Testis (tissue), 3 donors: Measurements from ENCODE around the gene PTPN2. TPM values are rescaled to one million over a fixed set of nuclear protein-coding genes. Genes with fewer than 3 reads are reported as not detected.

Experiments used
- DNase-seq: peaks from one replicate; pipeline ENCODE4 v3.0.0-alpha.2; 2019
- H3K27ac ChIP-seq, 2 donors: fragments of 200-600 bp; sonication (generic); one replicate each; pipeline ENCODE4 v1.5.1; 2019
- H3K27me3 ChIP-seq: fragments of 200-600 bp; sonication (generic); one replicate; pipeline ENCODE4 v1.5.1; 2019
- H3K36me3 ChIP-seq: fragments of 200-600 bp; sonication (generic); one replicate; pipeline ENCODE4 v1.5.1; 2017; ENCODE audit warnings: low read depth; ENCODE audit errors: missing control alignments
- H3K4me1 ChIP-seq: fragments of 200-600 bp; sonication (generic); one replicate; pipeline ENCODE4 v1.5.1; 2019
- H3K4me3 ChIP-seq, 2 donors: fragments of 200-600 bp; sonication (generic); one replicate each; pipeline ENCODE4 v1.5.1; 2017 to 2019
- H3K9me3 ChIP-seq: fragments of 200-600 bp; sonication (generic); one replicate; pipeline ENCODE4 v1.5.1; 2017
- POLR2A ChIP-seq: fragments of 450-650 bp; IDR thresholded peaks from one replicate; pipeline ENCODE4 v1.6.1; 2017; ENCODE audit warnings: antibody characterized with exemption, mild to moderate bottlenecking, moderate library complexity
- WGBS, 2 donors: methylation state at CpG; one replicate each; pipeline ENCODE4 v1.1.5; 2018; 5-methylcytosine and 5-hydroxymethylcytosine counted together
- intact Hi-C: fragments of 100-400 bp; cut with DNase I; formaldehyde crosslinking; loops from one replicate; pipeline ENCODE4 v1.15.1; 2023; ENCODE audit warnings: low total_unique reads
- polyA plus RNA-seq: library from polyadenylated mRNA; stranded (reverse); fragments of 350-450 nt; fragmentation: Illumina TruSeq; extraction: RNeasy Lipid Tissue Mini Kit (QIAGEN cat#74804); gene quantifications from one replicate; pipeline ENCODE4 v1.2.3, GENCODE V29; 2014; ENCODE audit warnings: low read depth, low replicate concordance; ENCODE audit not compliant: insufficient read depth
- total RNA-seq, 2 donors: library from RNA; depleted of rRNA; stranded (reverse); fragments of >200 nt; gene quantifications; one replicate each; pipeline ENCODE4 v1.2.3, GENCODE V29; 2016
- TF ChIP-seq, protein P1 (sequence below), 3 experiments: fragments of 450-650 bp in 2 of 3; fragments of 200-600 bp in 1 of 3; sonication (generic) in 1 of 3; IDR thresholded peaks; one replicate each; pipeline ENCODE4 v1.5.1; 2016 to 2019; ENCODE audit warnings: antibody characterized with exemption in 3 of 3, mild to moderate bottlenecking in 2 of 3, moderate library complexity in 1 of 3

The PTPN2 gene
- total and polyA plus RNA-seq, 3 donors from 2014 or later: 24.5 to 41.5 (median 37.4) TPM

DNA sequence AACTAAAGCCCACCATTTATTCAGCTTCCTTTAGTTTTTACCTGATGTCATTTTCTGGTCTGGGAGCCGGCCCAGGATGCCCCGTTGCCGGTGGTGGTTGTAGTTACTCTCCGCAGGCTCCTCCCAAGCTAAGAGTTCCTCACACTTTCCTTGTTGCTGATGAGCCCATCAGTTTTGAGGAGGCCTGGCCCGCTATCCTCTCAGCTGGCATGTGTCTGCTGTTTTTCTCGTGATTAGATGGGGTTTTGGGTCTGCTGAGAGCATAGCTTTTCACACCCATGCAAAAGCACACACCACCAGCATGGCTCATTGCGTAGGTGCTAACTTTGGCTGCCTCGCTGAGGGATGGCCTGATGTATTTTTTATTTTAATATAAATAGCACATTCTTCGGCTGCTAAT lies 109.1 kb downstream of the PTPN2 start:
- no peak for DNase-seq
- H3K27ac ChIP-seq: no peak overlapping the region
- intact Hi-C loops: no loop called here

GRCh38 chr18:12773369-12773768 lies 110.7 kb downstream of the PTPN2 start:
- Histone ChIP-seq H3K36me3 (no peaks in the 10 kb centered on the region), H3K4me1 (no peaks in the 10 kb centered on the region), H3K27ac (no peak overlapping the region), H3K4me3 (no peak overlapping the region), H3K27me3 (no peaks in the 10 kb centered on the region), H3K9me3 (no peaks in the 10 kb centered on the region)
- intact Hi-C loops: no loop called here
- no peak for TF ChIP-seq POLR2A
- TF ChIP-seq, protein P1, sequence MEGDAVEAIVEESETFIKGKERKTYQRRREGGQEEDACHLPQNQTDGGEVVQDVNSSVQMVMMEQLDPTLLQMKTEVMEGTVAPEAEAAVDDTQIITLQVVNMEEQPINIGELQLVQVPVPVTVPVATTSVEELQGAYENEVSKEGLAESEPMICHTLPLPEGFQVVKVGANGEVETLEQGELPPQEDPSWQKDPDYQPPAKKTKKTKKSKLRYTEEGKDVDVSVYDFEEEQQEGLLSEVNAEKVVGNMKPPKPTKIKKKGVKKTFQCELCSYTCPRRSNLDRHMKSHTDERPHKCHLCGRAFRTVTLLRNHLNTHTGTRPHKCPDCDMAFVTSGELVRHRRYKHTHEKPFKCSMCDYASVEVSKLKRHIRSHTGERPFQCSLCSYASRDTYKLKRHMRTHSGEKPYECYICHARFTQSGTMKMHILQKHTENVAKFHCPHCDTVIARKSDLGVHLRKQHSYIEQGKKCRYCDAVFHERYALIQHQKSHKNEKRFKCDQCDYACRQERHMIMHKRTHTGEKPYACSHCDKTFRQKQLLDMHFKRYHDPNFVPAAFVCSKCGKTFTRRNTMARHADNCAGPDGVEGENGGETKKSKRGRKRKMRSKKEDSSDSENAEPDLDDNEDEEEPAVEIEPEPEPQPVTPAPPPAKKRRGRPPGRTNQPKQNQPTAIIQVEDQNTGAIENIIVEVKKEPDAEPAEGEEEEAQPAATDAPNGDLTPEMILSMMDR (IDR thresholded peaks at IDR 0.05): no peak
- WGBS, 2 donors: 81 to 86% methylated on average over 5 of the region's 5 CpGs
- DNase-seq: no peak

More for the DNA sequence above, 109.1 kb downstream of the PTPN2 start:
- H3K4me1 ChIP-seq: no peaks in the 10 kb centered on the region
- H3K9me3 ChIP-seq: no peaks in the 10 kb centered on the region
- no peaks in the 10 kb centered on the region for H3K36me3 ChIP-seq
- 56 to 64% methylated on average over 9 of the region's 9 CpGs for WGBS, 2 donors
- H3K4me3 ChIP-seq: no peak overlapping the region
- no peaks in the 10 kb centered on the region for H3K27me3 ChIP-seq
- TF ChIP-seq, protein P1 (IDR thresholded peaks at IDR 0.05): no peak
- no peak for TF ChIP-seq POLR2A

- TF ChIP-seq, protein P1 (IDR thresholded peaks at IDR 0.05): no peak
- no peak for TF ChIP-seq POLR2A
- H3K4me1 ChIP-seq: no peaks in the 10 kb centered on the region
- 66 to 69% methylated on average over 6 of the region's 6 CpGs for WGBS, 2 donors
- no peak for DNase-seq
- H3K9me3 ChIP-seq: no peaks in the 10 kb centered on the region
- H3K36me3 ChIP-seq: no peaks in the 10 kb centered on the region
- H3K27me3 ChIP-seq: no peaks in the 10 kb centered on the region
- intact Hi-C loops: no loop called here
- no peak overlapping the region for H3K4me3 ChIP-seq
- no peak overlapping the region for H3K27ac ChIP-seq
Observed at GRCh38 chr18:12772111-12772510, 111.9 kb downstream of the PTPN2 start.

DNA sequence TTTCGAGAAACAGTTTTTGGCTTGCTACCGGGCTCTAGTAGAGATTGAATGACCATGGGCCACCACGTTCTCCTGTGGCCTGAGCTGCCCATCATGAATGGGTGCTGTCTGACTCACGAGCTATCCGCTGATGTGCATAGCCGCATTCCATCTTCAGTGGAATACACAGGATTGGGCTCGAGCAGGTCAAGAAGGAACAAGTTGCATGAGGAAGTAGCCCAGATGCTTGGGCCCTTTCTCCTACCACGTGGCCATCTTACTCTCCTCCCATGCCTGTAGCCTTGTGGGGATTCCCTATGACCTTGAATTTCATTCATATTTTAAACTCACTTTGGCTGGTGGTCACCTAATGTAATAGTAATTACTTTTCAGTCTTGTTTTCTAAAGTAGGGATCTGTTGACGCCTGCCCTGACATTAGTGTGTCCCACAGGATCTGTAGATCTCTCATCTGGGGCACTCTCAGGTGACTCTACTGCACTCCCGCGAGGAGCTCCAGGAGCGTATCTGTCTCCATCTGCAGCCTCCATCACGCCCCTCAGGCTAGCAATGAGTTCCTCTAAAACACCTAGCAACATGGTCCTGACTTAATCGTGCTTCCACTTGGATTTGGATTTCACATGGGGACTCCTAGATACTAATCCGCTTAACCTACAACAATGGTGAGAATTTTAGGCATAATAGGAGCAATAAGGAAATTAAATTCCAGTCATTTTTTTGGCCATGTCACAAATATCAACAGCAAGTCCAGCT lies 113.4 kb downstream of the PTPN2 start:
- no peak overlapping the region for H3K4me3 ChIP-seq
- H3K36me3 ChIP-seq: no peaks in the 10 kb centered on the region
- TF ChIP-seq, protein P1 (IDR thresholded peaks at IDR 0.05): no peak
- TF ChIP-seq POLR2A: no peak
- H3K9me3 ChIP-seq: no peaks in the 10 kb centered on the region
- no peaks in the 10 kb centered on the region for H3K27me3 ChIP-seq
- H3K4me1 ChIP-seq: no peaks in the 10 kb centered on the region
- 91% methylated on average over 13 to 15 of the region's 15 CpGs for WGBS, 2 donors
- DNase-seq: no peak
- intact Hi-C loops: no loop called here
- no peak overlapping the region for H3K27ac ChIP-seq
